IPS-18c (cell line): ENCODE measurements around the gene DHX29.
"Not testable (repeated sequence)": the region's sequence is repeated elsewhere in the genome, so short reads cannot be mapped to it uniquely, and the experiment has no call there.

Source experiments
- H3K4me3 ChIP-seq: 2 replicates; pipeline ENCODE4 v1.7.0; 2013; ENCODE audit warnings: low read depth, mild to moderate bottlenecking, low read length, moderate library complexity; ENCODE audit not compliant: insufficient read depth
- H3K9me3 ChIP-seq: one replicate; pipeline ENCODE4 v1.6.1; 2013; ENCODE audit warnings: mild to moderate bottlenecking, low read length, moderate library complexity; ENCODE audit not compliant: control insufficient read depth, insufficient read depth

Gene DHX29

DNA sequence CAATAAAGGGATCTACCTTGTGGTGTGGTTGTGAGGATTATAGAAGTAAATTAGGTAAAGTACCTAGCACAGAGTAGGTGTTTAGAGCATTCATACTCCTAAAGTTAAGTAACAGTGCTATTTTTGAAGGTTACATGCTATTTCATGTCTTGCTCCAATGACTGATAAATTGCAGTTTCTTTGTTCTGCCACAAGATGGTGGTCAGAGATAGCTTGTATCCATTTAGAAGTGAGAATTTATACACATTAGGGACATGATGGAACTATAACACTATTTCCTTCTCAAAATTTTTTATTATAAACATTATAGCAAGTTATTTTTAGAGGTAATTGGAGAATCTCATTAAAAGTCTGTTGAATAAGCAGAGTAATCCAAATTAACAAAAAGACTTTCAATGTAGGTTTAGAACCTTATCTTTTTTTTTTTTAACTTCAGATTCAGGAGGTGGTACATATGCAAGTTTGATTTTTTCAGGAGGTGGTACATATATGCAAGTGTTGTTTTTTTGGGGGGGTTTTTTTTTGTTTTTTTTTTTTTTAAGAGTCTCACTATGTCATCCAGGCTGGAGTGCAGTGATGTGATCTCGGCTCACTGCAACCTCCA is 17.4 kb upstream of the DHX29 start:
- H3K9me3 ChIP-seq = no peaks in the 10 kb centered on the region
- H3K4me3 ChIP-seq = no peak overlapping the region

DNA sequence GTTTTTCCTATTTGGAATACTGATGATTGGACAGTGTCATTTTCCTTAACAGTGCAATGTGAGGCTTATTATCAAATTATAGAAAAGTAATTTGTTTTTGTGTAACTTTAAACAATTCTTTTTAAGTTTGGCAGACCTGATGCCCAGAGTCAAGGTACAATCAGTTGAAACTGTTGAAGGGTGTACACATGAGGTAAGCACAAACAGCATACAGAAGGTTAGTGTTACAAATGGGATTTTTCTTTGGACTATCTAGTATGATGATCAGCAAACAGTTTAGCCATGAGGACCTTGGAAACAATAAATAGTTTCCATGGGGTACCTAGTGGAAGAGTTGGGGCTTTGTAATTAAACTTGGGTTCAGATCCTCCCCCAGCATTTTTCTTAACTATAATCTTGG is 16.5 kb upstream of the DHX29 start:
- Histone ChIP-seq H3K9me3 (no peaks in the 10 kb centered on the region), H3K4me3 (no peak overlapping the region)

DNA sequence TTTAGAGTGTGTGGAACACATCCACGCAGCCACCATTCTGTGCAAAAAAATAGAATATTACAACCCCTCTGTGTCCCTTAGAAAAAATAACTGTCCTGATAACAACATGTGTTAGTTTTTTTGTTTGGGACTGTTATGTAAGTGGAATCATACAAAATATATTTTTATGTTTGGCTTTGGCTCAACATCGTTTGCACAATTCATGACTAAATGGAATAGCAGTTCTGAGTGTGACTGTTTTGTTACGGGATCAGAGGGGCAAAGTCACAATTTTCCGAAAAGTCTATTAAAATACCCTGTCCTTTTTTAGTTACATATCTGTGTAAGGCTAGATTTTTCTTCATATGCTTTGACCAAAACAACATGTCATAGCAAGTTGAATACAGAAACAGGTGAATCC is 13.1 kb upstream of the DHX29 start:
- Histone ChIP-seq H3K4me3 (no peak overlapping the region), H3K9me3 (peaks cover 4% of the 10 kb centered on the region)

DNA sequence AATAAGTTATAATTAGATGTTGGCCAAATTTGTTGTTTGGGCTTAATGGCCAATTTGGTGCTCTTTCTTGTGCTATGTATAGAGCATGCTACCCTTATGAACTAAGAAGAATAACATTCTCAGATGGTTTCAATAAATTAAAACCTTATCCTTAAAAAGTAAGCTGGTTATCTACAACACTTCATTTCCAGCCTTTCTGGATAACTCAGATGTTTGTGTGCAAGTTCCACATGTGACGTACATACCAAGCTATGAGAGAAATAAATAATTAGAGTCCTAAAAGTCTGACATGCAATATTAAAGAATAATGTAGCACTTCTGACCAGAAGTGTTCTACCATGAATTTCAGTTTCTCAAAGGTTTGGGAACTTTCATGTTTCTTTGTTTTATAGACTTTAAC is 12.0 kb upstream of the DHX29 start:
- peaks cover 4% of the 10 kb centered on the region for H3K9me3 ChIP-seq

DNA sequence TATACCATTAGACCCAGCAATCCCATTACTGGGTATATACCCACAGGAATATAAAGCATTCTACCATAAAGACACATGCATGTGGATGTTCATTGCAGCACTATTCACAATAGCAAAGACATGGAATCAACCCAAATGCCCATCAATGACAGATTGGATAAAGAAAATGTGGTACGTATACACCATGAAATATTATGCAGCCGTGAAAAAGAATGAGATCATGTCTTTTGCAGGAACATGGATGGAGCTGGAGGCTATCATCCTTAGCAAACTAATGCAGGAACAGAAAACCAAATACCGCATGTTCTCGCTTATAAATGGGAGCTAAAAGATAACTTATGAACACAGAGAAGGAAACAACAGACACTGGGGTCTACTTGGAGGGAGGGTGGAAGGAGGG is 10.7 kb upstream of the DHX29 start:
- not testable (repeated sequence) for H3K9me3 ChIP-seq, H3K4me3 ChIP-seq

More for the DNA sequence above, 12.0 kb upstream of the DHX29 start:
- no peak overlapping the region for H3K4me3 ChIP-seq

DNA sequence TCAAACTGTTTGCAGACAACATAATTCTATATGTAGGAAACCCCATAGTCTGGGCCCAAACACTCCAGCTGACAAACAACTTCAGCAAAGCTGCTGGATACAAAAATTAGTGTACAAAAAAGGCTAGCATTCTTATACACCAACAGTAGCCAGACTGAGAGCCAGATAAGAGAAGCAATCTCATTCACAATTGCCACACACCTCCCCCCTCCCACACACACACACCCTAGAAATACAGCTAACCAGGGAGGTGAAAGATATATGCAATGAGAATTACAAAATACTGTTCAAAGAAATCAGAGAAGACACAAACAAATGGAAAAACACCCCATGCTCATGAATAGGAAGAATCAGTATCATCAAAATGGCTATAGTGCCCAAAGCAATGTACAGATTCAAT is 9.3 kb upstream of the DHX29 start:
- H3K4me3 ChIP-seq = no peak overlapping the region
- H3K9me3 ChIP-seq = peaks cover 4% of the 10 kb centered on the region

DNA sequence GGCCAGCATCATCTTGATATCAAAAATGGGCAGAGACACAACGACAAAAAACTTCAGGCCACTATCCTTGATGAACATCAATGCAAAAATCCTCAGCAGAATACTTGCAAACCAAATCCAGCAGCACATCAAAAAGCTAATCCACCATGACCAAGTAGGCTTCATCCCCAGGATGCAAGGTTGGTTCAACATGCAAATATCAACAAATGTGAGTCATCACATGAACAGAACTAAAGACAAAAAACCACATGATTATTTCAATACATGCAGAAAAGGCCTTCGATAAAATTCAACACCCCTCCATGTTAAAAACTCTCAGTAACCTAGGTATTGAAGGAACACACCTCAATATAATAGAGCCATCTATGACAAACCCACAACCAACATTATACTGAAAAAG is 8.8 kb upstream of the DHX29 start:
- no peak overlapping the region for H3K4me3 ChIP-seq
- peaks cover 4% of the 10 kb centered on the region for H3K9me3 ChIP-seq

DNA sequence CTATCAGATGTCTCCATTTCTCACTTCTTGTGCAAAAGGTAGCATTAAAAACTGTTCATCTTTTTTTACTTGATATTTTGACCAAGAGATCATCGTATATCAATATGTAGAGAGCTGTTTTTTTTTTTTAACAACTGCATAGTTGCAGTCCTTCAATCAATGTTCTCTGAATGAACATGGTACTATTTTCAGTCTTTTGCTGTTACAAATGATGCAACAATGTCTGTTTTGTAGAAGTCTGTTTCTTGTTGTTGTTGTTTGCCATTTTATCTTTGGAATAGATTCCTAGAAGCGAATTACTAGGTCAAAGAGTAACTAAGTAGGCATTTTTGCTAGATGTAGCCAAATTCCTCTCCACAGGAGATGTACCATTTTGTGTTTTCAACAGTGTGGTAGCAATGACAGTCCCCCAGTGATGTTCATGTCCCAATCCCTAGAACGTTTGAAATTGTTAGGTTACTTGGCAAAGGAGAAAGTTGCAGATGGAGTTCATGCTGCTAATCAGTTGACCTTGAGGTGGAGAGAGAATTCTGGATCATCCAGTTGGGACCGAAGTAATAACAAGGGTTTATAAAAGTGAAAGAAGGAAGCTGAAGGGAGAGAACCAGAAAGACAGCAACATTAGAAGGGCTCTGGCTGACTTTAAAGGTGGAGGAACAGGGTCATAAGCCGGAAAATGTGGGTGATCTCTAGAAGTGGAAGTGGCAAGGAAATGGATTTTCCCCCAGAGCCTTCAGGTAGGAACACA is 6.5 kb upstream of the DHX29 start:
- H3K9me3 ChIP-seq = peaks cover 4% of the 10 kb centered on the region
- H3K4me3 ChIP-seq = no peak overlapping the region

DNA sequence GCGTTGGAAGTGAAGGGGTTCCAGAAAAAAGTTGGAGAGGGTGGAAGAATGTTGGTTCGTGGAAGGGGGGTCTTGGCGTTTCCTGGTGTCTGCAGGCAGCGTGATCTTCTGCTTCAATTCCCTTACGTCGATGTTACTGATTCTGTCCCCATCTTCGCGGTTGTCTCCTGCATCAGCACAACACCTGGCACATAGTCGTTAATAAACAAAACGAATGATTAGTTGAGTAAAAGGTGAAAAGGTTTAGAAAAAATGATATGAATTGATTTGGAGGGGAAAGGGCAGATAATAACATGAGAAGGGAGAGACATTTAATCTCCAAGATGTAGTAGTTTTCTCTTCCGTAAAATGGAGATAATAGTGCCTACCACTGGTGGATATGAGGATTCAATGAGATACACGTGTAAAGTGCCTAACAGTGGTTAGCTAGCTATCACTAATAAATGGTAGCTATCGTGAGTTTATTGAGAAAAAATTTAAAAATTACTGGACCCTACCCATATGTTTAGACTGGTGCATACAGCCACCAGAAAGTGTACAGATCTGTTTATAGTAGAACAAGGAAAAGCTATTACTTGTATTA is 851 bp upstream of the DHX29 start:
- no peaks in the 10 kb centered on the region for H3K9me3 ChIP-seq
- H3K4me3 ChIP-seq = peak overlapping the region; percentile 83

DNA sequence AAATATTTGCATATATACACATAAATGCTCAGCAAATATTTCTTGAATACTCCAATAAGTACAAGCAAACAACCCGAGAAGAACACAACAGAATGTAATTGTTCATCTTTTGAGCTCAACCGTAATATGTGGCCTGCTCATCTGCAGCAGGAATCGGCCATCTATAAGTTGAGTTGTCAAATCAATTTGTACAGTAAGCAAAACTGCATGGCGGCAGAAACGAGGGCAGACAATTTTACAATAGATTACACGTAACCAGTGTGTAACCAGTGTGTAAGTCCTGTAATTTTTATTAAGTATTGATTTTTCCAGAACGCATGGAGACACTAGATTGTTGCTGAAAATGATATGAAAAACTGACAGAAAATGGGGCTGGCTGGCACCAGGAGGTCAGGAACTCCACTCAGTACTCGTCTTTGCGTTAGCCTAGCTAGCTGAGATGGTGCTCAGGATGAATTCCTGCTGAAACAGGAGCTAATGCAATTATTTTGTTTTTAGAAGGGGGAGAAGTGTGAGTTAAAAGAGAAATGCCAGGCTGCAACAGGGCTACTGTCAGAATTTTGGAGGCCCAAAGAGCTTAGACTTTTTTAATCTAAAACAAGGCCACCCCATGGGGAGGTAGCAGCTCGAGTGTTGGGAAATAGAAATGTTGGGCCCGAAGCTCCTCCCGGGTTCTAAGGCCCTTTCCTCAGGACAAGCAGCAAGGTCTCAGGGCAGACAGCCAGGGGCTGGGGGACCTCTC is 682 bp downstream of the DHX29 start:
- H3K4me3 ChIP-seq = peak overlapping the region; percentile 83
- no peaks in the 10 kb centered on the region for H3K9me3 ChIP-seq

DNA sequence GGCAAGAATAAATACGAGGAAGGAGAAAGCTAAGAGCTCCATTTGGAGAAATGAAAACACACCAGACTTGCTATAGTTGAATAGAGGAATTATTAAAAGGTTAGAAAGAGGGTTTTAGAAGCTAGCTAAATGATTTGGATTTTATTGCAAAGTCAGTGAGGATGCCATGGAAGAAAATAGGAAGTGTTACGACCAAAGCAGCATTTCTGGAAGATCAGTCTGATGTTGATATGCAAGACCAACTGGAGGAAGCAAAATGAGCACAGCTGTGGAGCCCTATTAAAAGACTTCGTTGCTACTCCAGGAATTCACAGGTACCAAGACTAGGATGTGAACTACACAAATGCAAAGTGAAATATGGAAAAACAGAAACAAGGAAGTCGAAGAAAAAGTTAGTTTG is 2.1 kb downstream of the DHX29 start:
- H3K9me3 ChIP-seq = no peaks in the 10 kb centered on the region
- no peak overlapping the region for H3K4me3 ChIP-seq

DNA sequence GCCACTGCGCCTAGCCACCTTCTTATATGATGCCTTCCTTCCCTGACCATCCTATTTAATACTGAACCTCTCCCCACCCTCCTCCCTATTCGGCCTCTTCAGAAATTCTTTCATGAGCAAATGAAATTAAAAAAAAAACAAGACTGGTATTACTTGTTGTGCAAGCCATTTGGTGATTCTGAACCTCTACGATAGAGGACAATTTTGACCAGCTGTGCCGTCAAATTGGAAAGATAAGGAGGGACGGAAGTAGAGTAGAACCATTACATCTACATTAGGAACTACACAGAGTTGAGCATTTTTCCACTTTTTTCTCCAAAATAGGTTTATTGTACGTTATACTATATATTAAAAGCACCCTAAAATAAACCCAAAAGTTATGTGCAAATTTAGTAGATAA is 2.9 kb downstream of the DHX29 start:
- Histone ChIP-seq H3K9me3 (no peaks in the 10 kb centered on the region), H3K4me3 (no peak overlapping the region)

DNA sequence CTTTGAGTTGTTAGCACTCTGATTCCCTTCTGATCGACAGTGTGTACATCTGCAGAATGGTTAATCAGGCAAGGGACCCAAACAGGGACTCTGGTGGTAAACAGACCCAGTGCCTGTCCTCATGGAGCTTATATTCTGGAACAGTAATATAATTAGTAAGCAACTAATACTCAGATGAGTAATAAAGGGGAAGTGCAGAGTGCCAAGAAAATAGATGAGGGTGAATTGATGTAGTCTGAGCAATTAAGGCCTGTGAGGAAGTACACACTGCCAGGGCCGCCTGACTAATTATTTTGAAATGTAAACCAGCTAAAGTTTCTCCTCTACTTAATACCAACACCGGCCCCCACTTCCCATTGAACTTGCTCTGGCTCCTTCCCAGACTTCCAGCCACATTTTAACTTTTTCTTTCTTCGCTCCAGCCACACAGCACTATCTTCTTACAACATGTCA is 4.2 kb downstream of the DHX29 start:
- no peak overlapping the region for H3K4me3 ChIP-seq
- no peaks in the 10 kb centered on the region for H3K9me3 ChIP-seq

DNA sequence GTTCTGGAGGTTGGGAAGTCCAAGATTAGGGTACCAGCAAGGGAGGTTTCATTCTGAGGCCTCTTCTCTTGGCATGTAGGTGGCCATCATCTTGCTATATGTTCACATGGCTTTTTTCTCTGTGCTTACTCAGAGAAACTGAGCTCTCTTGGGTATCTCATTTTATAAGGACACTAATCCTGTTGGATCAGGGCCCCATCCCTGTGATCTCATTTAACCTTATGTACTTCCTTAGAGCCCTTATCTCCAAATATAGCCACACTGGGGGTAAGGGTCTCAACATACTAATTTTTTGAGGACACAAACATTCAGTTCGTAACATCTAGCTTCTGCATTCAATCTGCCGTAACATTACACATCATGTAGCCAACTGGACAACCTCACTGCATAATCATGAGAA is 6.6 kb downstream of the DHX29 start:
- no peak overlapping the region for H3K4me3 ChIP-seq
- no peaks in the 10 kb centered on the region for H3K9me3 ChIP-seq

DNA sequence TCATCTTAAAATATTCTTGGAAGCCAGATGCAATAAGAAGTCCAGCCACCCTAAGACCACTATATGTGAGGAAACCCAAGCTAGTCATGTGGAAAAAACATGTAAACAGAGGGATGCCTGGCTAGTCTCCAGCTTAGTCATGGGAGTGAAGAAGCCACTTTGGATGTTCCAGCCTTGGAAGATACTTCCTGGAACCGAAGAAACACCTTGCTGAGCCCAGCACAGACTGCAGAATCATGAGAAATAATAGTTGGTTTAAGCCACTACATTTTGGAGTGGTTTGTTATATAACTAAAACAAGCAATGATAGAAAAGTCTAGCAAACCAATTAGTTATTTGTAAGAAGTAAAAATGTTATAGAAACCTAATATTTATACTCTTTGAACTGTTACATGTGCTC is 12.6 kb downstream of the DHX29 start:
- H3K9me3 ChIP-seq = no peaks in the 10 kb centered on the region
- H3K4me3 ChIP-seq = no peak overlapping the region

DNA sequence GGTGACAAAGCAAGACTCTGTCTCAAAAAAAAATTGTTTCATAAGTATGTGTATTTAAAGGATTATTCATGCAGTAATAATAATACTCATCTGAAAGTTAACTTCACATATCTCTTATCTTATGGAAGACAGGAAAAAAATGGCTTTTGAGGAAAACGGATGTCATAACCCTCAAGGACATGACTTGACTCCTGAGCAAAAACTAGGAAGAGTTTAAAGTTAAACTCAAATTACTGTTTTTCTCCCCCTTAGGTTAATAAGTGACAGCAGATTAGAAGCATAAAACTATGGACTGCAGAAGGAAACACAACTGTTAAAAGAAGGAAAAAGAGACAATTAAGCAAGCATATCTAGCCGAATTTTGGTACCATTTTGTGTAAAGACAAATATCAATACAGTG is 16.5 kb downstream of the DHX29 start:
- H3K9me3 ChIP-seq = no peaks in the 10 kb centered on the region
- H3K4me3 ChIP-seq = no peak overlapping the region

DNA sequence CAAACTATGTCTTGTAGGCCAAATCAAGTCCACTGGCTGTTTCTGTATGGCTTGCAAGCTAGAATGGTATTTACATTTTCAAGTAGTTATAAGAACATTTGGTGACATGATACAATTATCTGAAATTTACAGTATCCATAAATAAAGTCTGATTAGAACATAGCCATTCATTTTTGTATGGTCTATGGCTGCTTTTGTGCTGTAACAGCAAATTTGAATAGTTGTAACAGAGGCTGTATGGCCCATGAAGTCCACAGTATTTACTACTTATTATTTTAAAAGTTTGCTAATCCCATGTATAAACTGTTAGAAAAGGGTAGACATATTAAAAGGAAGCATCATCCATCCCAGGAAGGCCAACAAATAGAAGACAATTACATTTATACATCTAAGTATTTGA is 17.7 kb downstream of the DHX29 start:
- no peaks in the 10 kb centered on the region for H3K9me3 ChIP-seq

DNA sequence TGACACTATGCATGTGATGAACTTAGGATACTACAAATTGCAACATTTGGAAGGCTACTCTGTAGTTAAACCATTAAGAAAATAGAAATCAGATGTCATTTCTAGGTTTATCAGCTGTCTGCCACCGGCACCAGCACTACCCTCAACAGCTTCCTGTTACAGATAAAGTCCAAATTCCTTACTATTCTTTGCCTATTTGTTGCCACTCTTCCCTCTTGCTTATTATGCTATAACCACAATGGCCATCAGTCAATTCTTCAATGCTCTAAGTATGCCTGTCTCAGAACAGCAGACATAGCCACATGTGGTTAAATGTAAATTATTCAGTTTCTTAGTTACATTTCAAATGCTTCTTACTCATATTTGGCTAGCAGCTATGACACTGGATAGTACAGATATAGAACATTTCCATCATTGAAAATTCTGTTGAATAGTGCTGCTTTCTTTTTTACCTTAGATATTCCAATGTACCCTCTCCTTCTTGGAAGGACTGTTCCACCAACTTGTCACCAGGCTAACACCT is 21.0 kb downstream of the DHX29 start:
- H3K4me3 ChIP-seq = no peak overlapping the region
- H3K9me3 ChIP-seq = no peaks in the 10 kb centered on the region

More for the DNA sequence above, 17.7 kb downstream of the DHX29 start:
- no peak overlapping the region for H3K4me3 ChIP-seq
